Testis (tissue), 3 donors: ENCODE results near the gene PIGB. TPM values are rescaled to one million over a fixed set of nuclear protein-coding genes. Genes with fewer than 3 reads are reported as not detected.
"Not testable (repeated sequence)": the region's sequence is repeated elsewhere in the genome, so short reads cannot be mapped to it uniquely, and the experiment has no call there.

Experiments used
- DNase-seq: peaks from one replicate; pipeline ENCODE4 v3.0.0-alpha.2; 2019
- H3K27ac ChIP-seq, 2 donors: fragments of 200-600 bp; sonication (generic); one replicate each; pipeline ENCODE4 v1.5.1; 2019
- H3K27me3 ChIP-seq: fragments of 200-600 bp; sonication (generic); one replicate; pipeline ENCODE4 v1.5.1; 2019
- H3K36me3 ChIP-seq: fragments of 200-600 bp; sonication (generic); one replicate; pipeline ENCODE4 v1.5.1; 2017; ENCODE audit warnings: low read depth; ENCODE audit errors: missing control alignments
- H3K4me1 ChIP-seq: fragments of 200-600 bp; sonication (generic); one replicate; pipeline ENCODE4 v1.5.1; 2019
- H3K4me3 ChIP-seq, 2 donors: fragments of 200-600 bp; sonication (generic); one replicate each; pipeline ENCODE4 v1.5.1; 2017 to 2019
- H3K9me3 ChIP-seq: fragments of 200-600 bp; sonication (generic); one replicate; pipeline ENCODE4 v1.5.1; 2017
- POLR2A ChIP-seq: fragments of 450-650 bp; IDR thresholded peaks from one replicate; pipeline ENCODE4 v1.6.1; 2017; ENCODE audit warnings: antibody characterized with exemption, mild to moderate bottlenecking, moderate library complexity
- WGBS, 2 donors: methylation state at CpG; one replicate each; pipeline ENCODE4 v1.1.5; 2018; 5-methylcytosine and 5-hydroxymethylcytosine counted together
- intact Hi-C: fragments of 100-400 bp; cut with DNase I; formaldehyde crosslinking; loops from one replicate; pipeline ENCODE4 v1.15.1; 2023; ENCODE audit warnings: low total_unique reads
- polyA plus RNA-seq: library from polyadenylated mRNA; stranded (reverse); fragments of 350-450 nt; fragmentation: Illumina TruSeq; extraction: RNeasy Lipid Tissue Mini Kit (QIAGEN cat#74804); gene quantifications from one replicate; pipeline ENCODE4 v1.2.3, GENCODE V29; 2014; ENCODE audit warnings: low read depth, low replicate concordance; ENCODE audit not compliant: insufficient read depth
- total RNA-seq, 2 donors: library from RNA; depleted of rRNA; stranded (reverse); fragments of >200 nt; gene quantifications; one replicate each; pipeline ENCODE4 v1.2.3, GENCODE V29; 2016
- TF ChIP-seq, protein P1 (sequence below), 3 experiments: fragments of 450-650 bp in 2 of 3; fragments of 200-600 bp in 1 of 3; sonication (generic) in 1 of 3; IDR thresholded peaks; one replicate each; pipeline ENCODE4 v1.5.1; 2016 to 2019; ENCODE audit warnings: antibody characterized with exemption in 3 of 3, mild to moderate bottlenecking in 2 of 3, moderate library complexity in 1 of 3

The PIGB gene
- total and polyA plus RNA-seq, 3 donors from 2014 or later = 12.8 to 14.3 (median 13.7) TPM

DNA sequence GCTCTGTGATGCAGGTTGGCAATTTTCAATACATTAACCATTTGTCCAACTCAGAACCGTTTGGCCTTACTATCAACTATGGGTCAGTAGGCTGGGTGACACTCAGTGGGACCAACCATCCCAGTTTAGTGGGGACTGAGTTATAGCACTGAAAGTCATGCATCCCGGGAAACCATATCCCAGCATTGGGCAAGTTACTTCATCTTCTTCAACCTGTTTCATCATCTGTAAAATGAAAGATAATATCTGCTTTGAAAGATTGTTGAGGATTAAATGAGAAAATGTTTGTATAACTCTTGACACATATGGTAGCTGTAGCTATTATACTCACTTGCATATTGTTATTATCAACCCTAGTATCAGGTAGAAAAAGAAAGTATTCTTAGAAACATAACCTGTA is 41.3 kb upstream of the PIGB start:
- no peak for TF ChIP-seq POLR2A
- TF ChIP-seq, protein P1, sequence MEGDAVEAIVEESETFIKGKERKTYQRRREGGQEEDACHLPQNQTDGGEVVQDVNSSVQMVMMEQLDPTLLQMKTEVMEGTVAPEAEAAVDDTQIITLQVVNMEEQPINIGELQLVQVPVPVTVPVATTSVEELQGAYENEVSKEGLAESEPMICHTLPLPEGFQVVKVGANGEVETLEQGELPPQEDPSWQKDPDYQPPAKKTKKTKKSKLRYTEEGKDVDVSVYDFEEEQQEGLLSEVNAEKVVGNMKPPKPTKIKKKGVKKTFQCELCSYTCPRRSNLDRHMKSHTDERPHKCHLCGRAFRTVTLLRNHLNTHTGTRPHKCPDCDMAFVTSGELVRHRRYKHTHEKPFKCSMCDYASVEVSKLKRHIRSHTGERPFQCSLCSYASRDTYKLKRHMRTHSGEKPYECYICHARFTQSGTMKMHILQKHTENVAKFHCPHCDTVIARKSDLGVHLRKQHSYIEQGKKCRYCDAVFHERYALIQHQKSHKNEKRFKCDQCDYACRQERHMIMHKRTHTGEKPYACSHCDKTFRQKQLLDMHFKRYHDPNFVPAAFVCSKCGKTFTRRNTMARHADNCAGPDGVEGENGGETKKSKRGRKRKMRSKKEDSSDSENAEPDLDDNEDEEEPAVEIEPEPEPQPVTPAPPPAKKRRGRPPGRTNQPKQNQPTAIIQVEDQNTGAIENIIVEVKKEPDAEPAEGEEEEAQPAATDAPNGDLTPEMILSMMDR (IDR thresholded peaks at IDR 0.05) = no peak
- Histone ChIP-seq H3K27ac (no peak overlapping the region), H3K36me3 (no peaks in the 10 kb centered on the region), H3K4me1 (peaks cover under 1% of the 10 kb centered on the region), H3K4me3 (no peak overlapping the region), H3K27me3 (no peaks in the 10 kb centered on the region), H3K9me3 (no peaks in the 10 kb centered on the region)
- 80 to 84% methylated on average over 2 of the region's 2 CpGs for WGBS, 2 donors
- intact Hi-C loops = no loop called here
- DNase-seq = no peak

DNA sequence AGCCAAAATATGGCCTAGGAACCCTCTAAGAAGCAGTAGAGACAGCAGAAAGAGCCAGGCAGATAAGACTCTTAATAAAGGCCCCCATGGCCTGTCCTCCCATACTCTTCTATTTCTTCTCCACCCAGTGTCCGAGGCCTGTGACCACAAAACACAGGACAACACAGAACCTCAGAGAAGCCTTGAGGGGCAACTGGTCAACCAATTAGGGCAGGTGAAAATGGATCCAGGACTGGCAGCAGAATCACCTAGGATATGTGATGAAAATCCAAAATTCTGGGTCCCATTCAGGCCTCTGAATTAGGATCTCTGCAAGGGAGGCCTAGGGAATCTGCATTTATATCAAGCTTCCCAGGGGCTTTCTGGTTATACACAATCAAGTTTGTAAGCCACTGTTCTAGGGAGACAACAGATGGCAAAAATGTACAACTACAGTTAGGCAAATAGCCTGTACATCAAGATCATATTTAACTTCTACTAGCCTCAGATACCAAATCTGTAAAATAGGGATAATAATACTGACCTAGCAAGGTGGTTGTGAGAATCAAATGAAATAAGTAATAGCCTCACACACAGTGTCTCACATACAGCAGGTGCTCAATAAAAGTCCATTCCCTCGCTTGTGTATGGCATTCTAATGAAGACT is 39.8 kb upstream of the PIGB start:
- 98 to 100% methylated on average over 2 of the region's 2 CpGs for WGBS, 2 donors
- no peaks in the 10 kb centered on the region for H3K36me3 ChIP-seq
- intact Hi-C loops = no loop called here
- H3K4me1 ChIP-seq = peaks cover 4% of the 10 kb centered on the region
- no peak for TF ChIP-seq POLR2A
- TF ChIP-seq, protein P1 (IDR thresholded peaks at IDR 0.05) = no peak
- no peak overlapping the region for H3K4me3 ChIP-seq
- DNase-seq = no peak
- H3K27ac ChIP-seq = no peak overlapping the region
- no peaks in the 10 kb centered on the region for H3K27me3 ChIP-seq
- H3K9me3 ChIP-seq = no peaks in the 10 kb centered on the region

DNA sequence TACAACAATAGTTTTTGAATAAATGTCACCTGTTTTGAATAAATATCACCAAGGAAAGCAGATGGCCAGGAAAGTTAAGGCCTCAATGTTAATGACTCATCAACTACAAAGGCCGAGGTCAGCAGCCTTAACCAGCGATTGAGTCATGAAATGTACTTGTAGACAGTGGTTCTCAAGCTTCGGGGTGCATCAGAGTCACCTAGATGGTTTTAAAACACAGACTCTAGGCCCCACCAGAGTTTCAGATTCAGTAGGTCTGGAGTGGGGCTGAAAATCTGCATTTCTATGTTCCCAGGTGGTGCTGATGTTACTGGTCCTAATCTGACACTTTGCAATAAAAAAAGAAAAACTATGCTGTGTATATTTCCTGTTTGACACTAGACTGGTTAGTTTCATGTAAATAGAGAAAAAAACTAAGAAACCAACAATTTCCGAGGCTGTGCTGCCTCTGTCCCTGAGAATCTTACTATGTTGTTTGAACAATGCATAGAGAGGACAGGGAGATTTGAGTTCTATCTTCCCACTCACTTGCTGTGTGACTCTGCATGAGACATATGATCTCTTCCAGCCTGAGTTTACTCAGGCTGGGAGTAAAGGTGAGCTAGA is 39.2 kb upstream of the PIGB start:
- intact Hi-C loops = no loop called here
- TF ChIP-seq, protein P1 (IDR thresholded peaks at IDR 0.05) = no peak
- no peak for TF ChIP-seq POLR2A
- peaks cover 4% of the 10 kb centered on the region for H3K4me1 ChIP-seq
- H3K27ac ChIP-seq = no peak overlapping the region
- no peaks in the 10 kb centered on the region for H3K36me3 ChIP-seq
- WGBS, 2 donors = 64 to 74% methylated on average over 4 of the region's 4 CpGs
- no peaks in the 10 kb centered on the region for H3K27me3 ChIP-seq
- H3K9me3 ChIP-seq = no peaks in the 10 kb centered on the region
- no peak overlapping the region for H3K4me3 ChIP-seq
- DNase-seq = no peak

DNA sequence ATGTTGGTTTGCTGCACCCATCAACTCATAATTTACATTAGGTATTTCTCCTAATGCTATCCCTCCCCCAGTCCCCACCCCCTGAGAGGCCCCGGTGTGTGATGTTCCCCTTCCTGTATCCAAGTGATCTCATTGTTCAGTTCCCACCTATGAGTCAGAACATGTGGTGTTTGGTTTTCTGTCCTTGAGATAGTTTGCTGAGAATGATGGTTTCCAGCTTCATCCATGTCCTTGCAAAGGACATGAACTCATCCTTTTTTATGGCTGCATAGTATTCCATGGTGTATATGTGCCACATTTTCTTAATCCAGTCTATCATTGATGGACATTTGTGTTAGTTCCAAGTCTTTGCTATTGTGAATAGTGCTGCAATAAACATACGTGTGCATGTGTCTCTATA is 38.4 kb upstream of the PIGB start:
- 81% methylated on average over 2 of the region's 2 CpGs for WGBS, 2 donors
- intact Hi-C loops, DNase-seq: not testable (repeated sequence)

DNA sequence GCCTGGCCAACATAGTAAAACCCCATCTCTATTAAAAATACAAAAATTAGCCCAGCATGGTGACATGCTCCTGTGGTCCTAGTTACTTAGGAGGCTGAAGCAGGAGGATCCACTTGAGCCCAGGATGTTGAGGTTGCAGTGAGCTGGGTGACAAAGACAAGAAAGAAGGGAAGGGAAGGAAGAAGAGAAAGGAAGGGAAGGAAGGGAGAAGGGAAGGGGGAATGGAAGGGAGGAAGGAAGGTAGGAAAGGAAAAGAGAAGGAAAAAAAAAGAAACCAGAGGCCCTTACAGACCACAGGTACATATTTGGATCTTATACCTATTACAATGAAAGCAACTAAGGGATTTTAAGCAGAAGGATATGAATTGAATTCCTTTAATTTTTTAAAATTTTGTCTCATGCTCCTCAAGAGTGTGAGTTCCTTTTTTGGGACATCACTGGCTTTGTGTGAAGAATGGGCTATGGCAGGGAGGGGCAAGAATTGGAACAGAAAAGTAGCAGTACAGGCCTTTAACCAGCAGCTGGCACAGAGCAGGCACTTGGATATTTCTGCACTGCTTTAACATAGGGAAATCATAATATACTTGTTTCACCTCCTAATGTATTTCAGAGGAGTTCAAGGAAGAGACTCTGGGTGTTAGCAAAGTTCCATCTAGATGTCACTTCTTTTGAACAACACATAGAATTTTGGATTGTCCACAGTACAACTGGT is 37.3 kb upstream of the PIGB start:
- TF ChIP-seq, protein P1 (IDR thresholded peaks at IDR 0.05) = no peak
- no peak for TF ChIP-seq POLR2A
- intact Hi-C loops = no loop called here
- Histone ChIP-seq H3K4me1 (peaks cover 4% of the 10 kb centered on the region), H3K27ac (peak overlapping the region in 1 of 2 donors; percentile 50), H3K27me3 (no peaks in the 10 kb centered on the region), H3K9me3 (no peaks in the 10 kb centered on the region), H3K4me3 (no peak overlapping the region), H3K36me3 (no peaks in the 10 kb centered on the region)
- no peak for DNase-seq

More for the DNA sequence above, 38.4 kb upstream of the PIGB start:
- H3K9me3 ChIP-seq, H3K27me3 ChIP-seq, H3K36me3 ChIP-seq, H3K27ac ChIP-seq, H3K4me1 ChIP-seq, H3K4me3 ChIP-seq: not testable (repeated sequence)
